Liver (tissue), 9 donors: ENCODE measurements around the gene ATP1B1. TPM values are rescaled to one million over a fixed set of nuclear protein-coding genes. Genes with fewer than 3 reads are reported as not detected.

ENCODE experiments used
- DNase-seq: peaks from one replicate; pipeline ENCODE4 v3.0.0-alpha.2; 2017; ENCODE audit warnings: low spot score
- H3K27ac ChIP-seq, 2 donors: one replicate each; pipeline ENCODE4 v1.7.0; 2013; ENCODE audit warnings: inconsistent platforms in 2 of 2, low read length in 2 of 2, control low read depth in 1 of 2, low read depth in 1 of 2, mild to moderate bottlenecking in 1 of 2
- H3K27me3 ChIP-seq, 4 donors: one replicate each; pipeline versions ENCODE4 v1.6.1 to v1.7.0; 2013; ENCODE audit warnings: low read length in 3 of 4, inconsistent platforms in 1 of 4, mild to moderate bottlenecking in 1 of 4, moderate library complexity in 1 of 4; ENCODE audit not compliant: control insufficient read depth in 4 of 4, insufficient read depth in 4 of 4
- H3K36me3 ChIP-seq, 4 donors: one replicate each; pipeline versions ENCODE4 v1.6.1 to v1.7.0; 2013; ENCODE audit warnings: low read length in 3 of 4, mild to moderate bottlenecking in 3 of 4, low read depth in 1 of 4, moderate library complexity in 1 of 4; ENCODE audit not compliant: control insufficient read depth in 4 of 4, insufficient read depth in 3 of 4
- H3K4me1 ChIP-seq, 4 donors: one replicate each; pipeline versions ENCODE4 v1.6.1 to v1.7.0; 2013; ENCODE audit warnings: low read length in 3 of 4, mild to moderate bottlenecking in 3 of 4, moderate library complexity in 1 of 4; ENCODE audit not compliant: control insufficient read depth in 4 of 4, insufficient read depth in 4 of 4
- H3K4me3 ChIP-seq, 3 donors: one replicate each; pipeline versions ENCODE4 v1.6.1 to v1.7.0; 2013; ENCODE audit warnings: low read length in 3 of 3, control low read depth in 1 of 3, low read depth in 1 of 3, mild to moderate bottlenecking in 1 of 3
- H3K9ac ChIP-seq, 2 donors: one replicate each; pipeline ENCODE4 v1.7.0; 2013; ENCODE audit warnings: low read length in 2 of 2, mild to moderate bottlenecking in 2 of 2, moderate library complexity in 2 of 2, control low read depth in 1 of 2, low read depth in 1 of 2
- H3K9me3 ChIP-seq, 4 donors: one replicate each; pipeline versions ENCODE4 v1.6.1 to v1.7.0; 2013; ENCODE audit warnings: low read length in 3 of 4; ENCODE audit not compliant: control insufficient read depth in 4 of 4
- CTCF ChIP-seq: fragments of 150-350 bp; IDR thresholded peaks from 2 replicates; pipeline ENCODE4 v1.5.1; 2017; ENCODE audit warnings: improper control_type of control experiment, low read depth, low read length; ENCODE audit not compliant: missing input control
- EGR1 ChIP-seq, 2 donors: IDR thresholded peaks; 2 replicates each; pipeline ENCODE4 v1.6.1; 2016 to 2018; ENCODE audit warnings: antibody characterized with exemption in 2 of 2, low read depth in 2 of 2
- FOXA1 ChIP-seq: IDR thresholded peaks from 2 replicates; pipeline ENCODE4 v1.6.1; 2016; ENCODE audit warnings: antibody characterized with exemption
- FOXA2 ChIP-seq: IDR thresholded peaks from 2 replicates; pipeline ENCODE4 v1.6.1; 2016; ENCODE audit warnings: antibody characterized with exemption
- GABPA ChIP-seq, 2 donors: IDR thresholded peaks in 1 of 2; conservative IDR thresholded peaks in 1 of 2; 2 replicates each; pipeline ENCODE4 v1.6.1; 2016; ENCODE audit warnings: antibody characterized with exemption in 2 of 2, mild to moderate bottlenecking in 1 of 2, moderate library complexity in 1 of 2
- HNF4A ChIP-seq, 2 donors: conservative IDR thresholded peaks; 2 replicates each; pipeline ENCODE4 v1.6.1; 2016; ENCODE audit warnings: antibody characterized with exemption in 2 of 2, mild to moderate bottlenecking in 2 of 2
- HNF4G ChIP-seq: IDR thresholded peaks from 2 replicates; pipeline ENCODE4 v1.6.1; 2016; ENCODE audit warnings: antibody characterized with exemption
- JUND ChIP-seq, 2 donors: IDR thresholded peaks; 2 replicates each; pipeline ENCODE4 v1.6.1; 2016; ENCODE audit warnings: antibody characterized with exemption in 2 of 2
- MAX ChIP-seq: IDR thresholded peaks from 2 replicates; pipeline ENCODE4 v1.6.1; 2016; ENCODE audit warnings: antibody characterized with exemption
- NR2F2 ChIP-seq: IDR thresholded peaks from 2 replicates; pipeline ENCODE4 v1.6.1; 2016; ENCODE audit warnings: antibody characterized with exemption
- RAD21 ChIP-seq, 2 donors: IDR thresholded peaks; 2 replicates each; pipeline ENCODE4 v1.6.1; 2016; ENCODE audit warnings: antibody characterized with exemption in 2 of 2, mild to moderate bottlenecking in 2 of 2
- REST ChIP-seq: IDR thresholded peaks from 2 replicates; pipeline ENCODE4 v1.6.1; 2016; ENCODE audit warnings: antibody characterized with exemption, mild to moderate bottlenecking
- RXRA ChIP-seq, 2 donors: IDR thresholded peaks; 2 replicates each; pipeline ENCODE4 v1.6.1; 2017 to 2018; ENCODE audit warnings: antibody characterized with exemption in 2 of 2, mild to moderate bottlenecking in 1 of 2
- SP1 ChIP-seq: IDR thresholded peaks from 2 replicates; pipeline ENCODE4 v1.6.1; 2018; ENCODE audit warnings: antibody characterized with exemption, mild to moderate bottlenecking
- TAF1 ChIP-seq: conservative IDR thresholded peaks from 2 replicates; pipeline ENCODE4 v1.6.1; 2016; ENCODE audit warnings: antibody characterized with exemption, mild to moderate bottlenecking
- YY1 ChIP-seq: IDR thresholded peaks from 2 replicates; pipeline ENCODE4 v1.6.1; 2016; ENCODE audit warnings: antibody characterized with exemption, mild to moderate bottlenecking
- ZBTB33 ChIP-seq: IDR thresholded peaks from 2 replicates; pipeline ENCODE4 v1.6.1; 2016; ENCODE audit warnings: antibody characterized with exemption
- WGBS: extraction: QIAGEN DNeasy Blood & Tissue Kit; methylation state at CpG from one replicate; pipeline ENCODE4 v1.1.7; 2013; 5-methylcytosine and 5-hydroxymethylcytosine counted together
- polyA plus RNA-seq, 2 donors: library from polyadenylated mRNA; stranded (reverse) in 1 of 2; unstranded in 1 of 2; fragments of 200-250 nt in 1 of 2; fragments of >200 nt in 1 of 2; fragmentation: Nextera tagmentation in 1 of 2; extraction: Ambion mirVana in 1 of 2; gene quantifications; one replicate each; pipeline versions ENCODE4 v1.2.1 to v1.2.3, GENCODE V29; 2013 to 2015
- total RNA-seq, 2 donors: library from RNA; depleted of rRNA; stranded (reverse); fragments of >200 nt; gene quantifications; one replicate each; pipeline ENCODE4 v1.2.3, GENCODE V29; 2014
- TF ChIP-seq, protein P1 (sequence below): IDR thresholded peaks from 2 replicates; pipeline ENCODE4 v1.6.1; 2016; ENCODE audit warnings: antibody characterized with exemption
- donor health status: healthy.
- donor health status: healthy.
- donor health status: healthy.
- donor health status: healthy.
- donor health status: healthy.

Gene ATP1B1
- total and polyA plus RNA-seq, 4 donors: 36.1 to 57.0 (median 46.5) TPM

- WGBS: 93% methylated on average over 5 of the region's 5 CpGs
- H3K9me3 ChIP-seq: no peaks in the 10 kb centered on the region
- peaks cover 6 to 13% (median 10%) of the 10 kb centered on the region in 4 donors for H3K4me1 ChIP-seq
- H3K27ac ChIP-seq: no peak overlapping the region
- TF ChIP-seq RAD21 (IDR thresholded peaks at IDR 0.05): no peak
- TF ChIP-seq CTCF: no peak
- TF ChIP-seq GABPA (IDR thresholded peaks at IDR 0.05 in 1 of 2, conservative IDR thresholded peaks at IDR 0.05 in 1 of 2): no peak
- TF ChIP-seq JUND (IDR thresholded peaks at IDR 0.05): no peak
- TF ChIP-seq HNF4G: no peak
- TF ChIP-seq HNF4A (conservative IDR thresholded peaks at IDR 0.05): no peak
- TF ChIP-seq FOXA1: no peak
- TF ChIP-seq RXRA (IDR thresholded peaks at IDR 0.05): no peak
- TF ChIP-seq REST: no peak
- TF ChIP-seq FOXA2: no peak
- no peak for TF ChIP-seq TAF1
- DNase-seq: no peak
- no peaks in the 10 kb centered on the region for H3K36me3 ChIP-seq
- no peak overlapping the region for H3K4me3 ChIP-seq
- H3K27me3 ChIP-seq: no peaks in the 10 kb centered on the region
- H3K9ac ChIP-seq: no peak overlapping the region
Observed at GRCh38 chr1:169151338-169151837, 44.9 kb downstream of the ATP1B1 start.

- H3K4me1 ChIP-seq: peaks cover 0 to under 1% (median under 1%) of the 10 kb centered on the region in 4 donors
- H3K36me3 ChIP-seq: no peaks in the 10 kb centered on the region
- no peaks in the 10 kb centered on the region for H3K9me3 ChIP-seq
- no peak overlapping the region for H3K9ac ChIP-seq
- DNase-seq: no peak
- H3K27me3 ChIP-seq: no peaks in the 10 kb centered on the region
- TF ChIP-seq FOXA2 (no peak), JUND (IDR thresholded peaks at IDR 0.05) (no peak), CTCF (no peak), GABPA (IDR thresholded peaks at IDR 0.05 in 1 of 2, conservative IDR thresholded peaks at IDR 0.05 in 1 of 2) (no peak), SP1 (no peak), MAX (no peak), HNF4G (no peak), REST (no peak), HNF4A (conservative IDR thresholded peaks at IDR 0.05) (no peak), RXRA (IDR thresholded peaks at IDR 0.05) (no peak), EGR1 (IDR thresholded peaks at IDR 0.05; ENCODE audit: low read depth in 2 of 2) (no peak), TAF1 (no peak), YY1 (no peak), NR2F2 (no peak), FOXA1 (no peak), ZBTB33 (no peak)
- TF ChIP-seq, protein P1, sequence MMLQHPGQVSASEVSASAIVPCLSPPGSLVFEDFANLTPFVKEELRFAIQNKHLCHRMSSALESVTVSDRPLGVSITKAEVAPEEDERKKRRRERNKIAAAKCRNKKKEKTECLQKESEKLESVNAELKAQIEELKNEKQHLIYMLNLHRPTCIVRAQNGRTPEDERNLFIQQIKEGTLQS: no peak
- H3K4me3 ChIP-seq: no peak overlapping the region
- H3K27ac ChIP-seq: no peak overlapping the region
- 97% methylated on average over 1 of the region's 1 CpG for WGBS
Observed at GRCh38 chr1:169155675-169156074, 49.2 kb downstream of the ATP1B1 start.
